KOPT-K1 (cell line): Measurements from ENCODE around the gene MYOF.
"Not testable (repeated sequence)": the region's sequence is repeated elsewhere in the genome, so short reads cannot be mapped to it uniquely, and the experiment has no call there.

ENCODE experiments used
- H3K27ac ChIP-seq: fragments of 200-600 bp; sonication (generic); 2 replicates; pipeline ENCODE4 v1.5.1; 2016; ENCODE audit warnings: antibody characterized with exemption, mild to moderate bottlenecking, low read depth, low read length; ENCODE audit not compliant: poor library complexity, severe bottlenecking
- H3K36me3 ChIP-seq: fragments of 200-600 bp; sonication (generic); 2 replicates; pipeline ENCODE4 v1.5.1; 2017; ENCODE audit warnings: antibody characterized with exemption, mild to moderate bottlenecking, low read length, moderate library complexity; ENCODE audit not compliant: insufficient read depth
- H3K9me3 ChIP-seq: fragments of 200-600 bp; sonication (generic); 2 replicates; pipeline ENCODE4 v1.5.1; 2017; ENCODE audit warnings: antibody characterized with exemption, low read length, mild to moderate bottlenecking; ENCODE audit not compliant: insufficient read depth, poor library complexity, severe bottlenecking

The MYOF gene

GRCh38 chr10:93383562-93383981 lies 98.6 kb downstream of the MYOF start:
- H3K9me3 ChIP-seq: no peaks in the 10 kb centered on the region
- H3K36me3 ChIP-seq: no peaks in the 10 kb centered on the region
- H3K27ac ChIP-seq: no peak overlapping the region

DNA sequence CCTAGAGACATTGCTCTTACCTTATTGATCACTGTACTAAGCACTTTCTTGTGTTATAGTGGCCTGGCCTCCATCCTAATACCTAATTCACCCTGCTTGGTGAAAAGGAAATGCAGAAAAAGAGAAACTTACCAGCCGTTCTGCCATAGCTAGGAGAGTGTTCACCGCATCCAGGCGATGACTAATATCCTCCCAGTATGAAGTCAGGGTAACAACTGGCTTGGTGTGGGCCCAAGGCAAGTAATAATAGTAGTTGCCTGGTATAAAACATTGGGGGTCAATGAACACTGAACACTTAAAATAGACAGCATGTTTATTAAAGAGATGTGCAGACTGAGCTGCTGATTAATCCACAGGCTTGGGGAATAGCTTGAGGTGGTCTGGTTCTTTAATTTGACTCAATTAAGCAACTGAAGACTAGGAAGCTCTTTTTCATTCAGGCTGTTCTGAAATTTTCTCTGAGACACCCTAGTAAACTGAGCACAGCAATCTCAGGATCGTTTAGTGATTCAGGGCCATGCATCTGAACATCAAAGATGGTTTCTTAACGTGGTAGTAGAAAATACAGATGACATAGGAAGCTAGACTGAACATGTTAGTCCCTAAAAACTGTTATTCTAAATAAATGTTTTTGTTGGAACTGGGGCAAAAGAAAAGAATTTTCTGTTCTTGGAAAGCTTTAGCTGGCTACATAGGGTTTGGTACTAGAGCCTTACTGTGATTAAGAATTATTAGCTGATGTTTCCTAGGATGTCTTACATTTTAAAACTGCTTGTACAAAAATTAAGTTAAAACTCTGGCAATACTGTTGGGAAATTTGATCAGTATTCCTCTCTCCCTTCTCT lies 102.2 kb downstream of the MYOF start:
- Histone ChIP-seq H3K27ac (no peak overlapping the region), H3K36me3 (no peaks in the 10 kb centered on the region)

GRCh38 chr10:93378997-93379730 lies 103.0 kb downstream of the MYOF start:
- H3K36me3 ChIP-seq: no peaks in the 10 kb centered on the region
- H3K9me3 ChIP-seq: no peaks in the 10 kb centered on the region
- no peak overlapping the region for H3K27ac ChIP-seq

More for the DNA sequence above, 102.2 kb downstream of the MYOF start:
- H3K9me3 ChIP-seq: no peaks in the 10 kb centered on the region

- H3K27ac ChIP-seq: no peak overlapping the region
- H3K9me3 ChIP-seq: no peaks in the 10 kb centered on the region
- H3K36me3 ChIP-seq: no peaks in the 10 kb centered on the region
These were observed 104.1 kb downstream of the MYOF start for GRCh38 chr10:93378039-93378438.

GRCh38 chr10:93376372-93377293 lies 105.5 kb downstream of the MYOF start:
- Histone ChIP-seq H3K9me3 (no peaks in the 10 kb centered on the region), H3K27ac (no peak overlapping the region), H3K36me3 (no peaks in the 10 kb centered on the region)

GRCh38 chr10:93370961-93371360 lies 111.2 kb downstream of the MYOF start:
- H3K27ac ChIP-seq: no peak overlapping the region
- H3K9me3 ChIP-seq: no peaks in the 10 kb centered on the region
- H3K36me3 ChIP-seq: no peaks in the 10 kb centered on the region

- Histone ChIP-seq H3K36me3 (no peaks in the 10 kb centered on the region), H3K27ac (no peak overlapping the region), H3K9me3 (no peaks in the 10 kb centered on the region)
These were observed 112.5 kb downstream of the MYOF start for GRCh38 chr10:93369588-93370164.

GRCh38 chr10:93368210-93368609 lies 113.9 kb downstream of the MYOF start:
- Histone ChIP-seq H3K27ac (no peak overlapping the region), H3K36me3 (no peaks in the 10 kb centered on the region), H3K9me3 (no peaks in the 10 kb centered on the region)

GRCh38 chr10:93367664-93368063 lies 114.5 kb downstream of the MYOF start:
- no peaks in the 10 kb centered on the region for H3K36me3 ChIP-seq

DNA sequence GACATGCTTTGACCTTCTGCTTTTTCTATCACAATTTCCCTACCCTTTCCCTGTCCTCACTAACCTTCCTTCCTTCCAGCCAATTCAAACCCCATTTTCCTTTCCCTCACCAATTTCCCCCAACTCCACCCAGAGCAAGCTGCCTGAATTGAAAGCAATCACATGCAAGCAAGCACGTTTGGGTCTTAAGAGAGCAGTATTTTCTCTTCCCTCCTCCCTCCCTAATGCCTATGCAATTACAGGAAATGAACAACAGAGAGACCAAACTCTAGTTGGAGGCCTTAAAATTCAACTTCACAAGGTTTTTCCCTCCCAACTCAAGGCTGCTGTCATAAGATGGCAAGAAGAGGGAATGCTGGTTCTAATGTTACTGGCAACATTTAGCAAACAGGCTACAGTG lies 117.2 kb downstream of the MYOF start:
- no peak overlapping the region for H3K27ac ChIP-seq
- no peaks in the 10 kb centered on the region for H3K9me3 ChIP-seq
- H3K36me3 ChIP-seq: no peaks in the 10 kb centered on the region

More at GRCh38 chr10:93367664-93368063, 114.5 kb downstream of the MYOF start:
- Histone ChIP-seq H3K27ac (no peak overlapping the region), H3K9me3 (no peaks in the 10 kb centered on the region)

DNA sequence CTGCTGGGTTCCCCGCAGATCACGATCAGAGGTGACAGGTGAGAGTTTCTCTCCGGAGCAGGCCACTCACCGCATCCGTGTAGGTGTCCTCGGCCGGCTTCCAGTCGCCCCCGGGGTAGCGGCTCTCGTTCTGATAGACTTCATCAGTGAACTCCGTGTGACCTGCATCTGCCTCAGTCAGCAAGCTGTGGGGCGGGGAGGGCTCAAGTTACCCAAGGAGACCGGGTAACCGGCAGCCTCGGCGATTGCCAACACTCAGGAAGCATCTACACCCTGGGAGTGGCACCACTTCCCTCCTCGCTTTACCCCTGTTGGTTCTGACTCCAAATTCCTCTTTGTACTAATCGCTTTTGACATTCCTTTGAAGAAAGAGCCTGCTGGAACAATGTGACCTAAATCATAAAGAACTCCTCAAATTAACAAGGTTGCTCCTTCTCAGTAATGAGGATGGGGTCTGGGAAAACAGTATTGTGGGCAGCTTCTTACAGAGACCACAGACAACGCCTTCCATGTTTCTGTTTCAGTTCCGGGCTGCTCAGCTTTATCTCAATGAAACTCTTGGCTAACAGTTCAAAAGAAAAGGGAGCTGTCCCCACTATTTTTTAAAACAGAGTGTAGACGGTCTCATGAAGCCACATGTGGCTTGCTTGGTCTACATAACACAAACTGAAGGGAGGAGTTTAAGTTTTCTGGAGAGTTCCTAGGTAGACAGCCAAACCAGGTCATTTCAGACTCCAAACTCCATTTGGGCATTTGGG lies 118.1 kb downstream of the MYOF start:
- H3K36me3 ChIP-seq: no peaks in the 10 kb centered on the region

DNA sequence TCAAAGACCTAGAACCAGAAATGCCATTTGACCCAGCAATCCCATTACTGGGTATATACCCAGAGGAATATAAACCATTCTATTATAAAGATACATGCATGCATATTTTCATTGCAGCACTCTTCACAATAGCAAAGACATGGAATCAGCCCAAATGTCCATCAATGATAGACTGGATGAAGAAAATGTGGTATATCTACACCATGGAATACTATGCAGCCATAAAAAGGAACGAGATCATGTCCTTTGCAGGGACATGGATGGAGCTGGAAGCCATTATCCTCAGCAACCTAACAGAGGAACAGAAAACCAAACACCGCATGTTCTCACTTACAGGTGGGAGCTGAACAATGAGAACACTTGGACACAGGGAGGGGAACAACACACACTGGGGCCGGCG lies 123.7 kb downstream of the MYOF start:
- H3K9me3 ChIP-seq, H3K27ac ChIP-seq, H3K36me3 ChIP-seq: not testable (repeated sequence)

More for the DNA sequence above, 118.1 kb downstream of the MYOF start:
- no peak overlapping the region for H3K27ac ChIP-seq
- H3K9me3 ChIP-seq: no peaks in the 10 kb centered on the region

GRCh38 chr10:93357680-93358079 lies 124.5 kb downstream of the MYOF start:
- H3K36me3 ChIP-seq: no peaks in the 10 kb centered on the region
- H3K27ac ChIP-seq: no peak overlapping the region
- no peaks in the 10 kb centered on the region for H3K9me3 ChIP-seq

- no peaks in the 10 kb centered on the region for H3K9me3 ChIP-seq
- H3K36me3 ChIP-seq: no peaks in the 10 kb centered on the region
- H3K27ac ChIP-seq: no peak overlapping the region
These were observed 125.6 kb downstream of the MYOF start for GRCh38 chr10:93356516-93356915.
